GM12878 (cell line): Measurements from ENCODE around the gene LMBR1. TPM values are rescaled to one million over a fixed set of nuclear protein-coding genes. Genes with fewer than 3 reads are reported as not detected.

Experiments
- ATAC-seq: fragments of 200-7000 bp; cut with Tn5 transposase; 3 replicates; pipeline ENCODE4 v1.9.1; 2020; ENCODE audit warnings: mild to moderate bottlenecking, moderate library complexity
- BruUV-seq: library from RNA; stranded (reverse); fragments of 400-500 nt; replicated peaks from 2 replicates; lab custom pipeline; 2021; lab: Mats Ljungman, UMichigan
- CTCF ChIA-PET: fragments of 300-600 bp; sonication (Branson Sonifier 250); formaldehyde crosslinking; extraction: SDS; loops from one replicate; lab custom pipeline; 2021; ENCODE audit warnings: inconsistent platforms; lab: Yijun Ruan, JAX
- POLR2A ChIA-PET: fragments of 350-600 bp; formaldehyde crosslinking; extraction: SDS; loops from one replicate; lab custom pipeline; 2021; ENCODE audit warnings: inconsistent platforms; lab: Charles Lee
- RAD21 ChIA-PET: fragments of 300-600 bp; sonication (Branson Sonifier 250); formaldehyde crosslinking; loops from one replicate; lab custom pipeline; 2023; ENCODE audit warnings: antibody characterized with exemption; ENCODE audit not compliant: unreplicated experiment; lab: Charles Lee
- SMC1A ChIA-PET: fragments of 300-600 bp; sonication (Branson Sonifier 250); formaldehyde crosslinking; loops from one replicate; lab custom pipeline; 2023; ENCODE audit not compliant: unreplicated experiment, uncharacterized antibody; lab: Charles Lee
- DNase-seq: peaks from one replicate; pipeline ENCODE4 v3.0.0-alpha.2; 2011; ENCODE audit warnings: low read depth, low spot score
- FAIRE-seq: peaks from 3 replicates; lab custom pipeline; 2011; peaks lifted over from hg19 to GRCh38; lab: Jason Lieb, UNC
- H2AFZ ChIP-seq: 2 replicates; pipeline ENCODE4 v1.6.0; 2011; ENCODE audit warnings: low read depth, low read length, control low read depth; ENCODE audit not compliant: control insufficient read depth
- H3K27ac ChIP-seq: 2 replicates; pipeline ENCODE4 v1.5.1; 2011; ENCODE audit warnings: control low read depth; ENCODE audit not compliant: control insufficient read depth, insufficient read depth
- H3K27me3 ChIP-seq, 2 experiments: replicated peaks in 1 of 2; 2 replicates each; pipeline versions ENCODE4 v1.6.0 to v1.6.1; 2011; ENCODE audit warnings: low read length in 1 of 2; ENCODE audit not compliant: control insufficient read depth in 2 of 2, insufficient read depth in 2 of 2
- H3K36me3 ChIP-seq, 2 experiments: 2 replicates each; pipeline ENCODE4 v1.5.1; 2011; ENCODE audit warnings: low read length in 1 of 2; ENCODE audit not compliant: control insufficient read depth in 2 of 2, insufficient read depth in 2 of 2
- H3K4me1 ChIP-seq: 2 replicates; pipeline ENCODE4 v1.6.1; 2011; ENCODE audit warnings: mild to moderate bottlenecking, low read length, moderate library complexity, mixed read lengths; ENCODE audit not compliant: control insufficient read depth, insufficient read depth
- H3K4me2 ChIP-seq: 2 replicates; pipeline ENCODE4 v1.6.0; 2011; ENCODE audit warnings: control low read depth; ENCODE audit not compliant: control insufficient read depth, insufficient read depth
- H3K4me3 ChIP-seq: fragments of 200-600 bp; sonication (generic); 2 replicates; pipeline ENCODE4 v1.5.1; 2016
- H3K79me2 ChIP-seq: 2 replicates; pipeline ENCODE4 v1.6.0; 2011; ENCODE audit warnings: low read length; ENCODE audit not compliant: control insufficient read depth, insufficient read depth
- H3K9ac ChIP-seq: 2 replicates; pipeline ENCODE4 v1.8.0; 2011; ENCODE audit warnings: low read length, control low read depth, mixed read lengths; ENCODE audit not compliant: control insufficient read depth, insufficient read depth
- H3K9me3 ChIP-seq: replicated peaks from 3 replicates; pipeline ENCODE4 v1.5.1; 2011; ENCODE audit warnings: mild to moderate bottlenecking, low read length; ENCODE audit not compliant: control insufficient read depth, insufficient read depth
- H4K20me1 ChIP-seq: 2 replicates; pipeline ENCODE4 v1.6.0; 2011; ENCODE audit not compliant: control insufficient read depth, insufficient read depth
- ATF7 ChIP-seq: fragments of 450-650 bp; IDR thresholded peaks from 2 replicates; pipeline ENCODE4 v1.6.1; 2016; ENCODE audit warnings: low read depth, mild to moderate bottlenecking
- CBFB ChIP-seq: IDR thresholded peaks from 2 replicates; pipeline ENCODE4 v1.6.1; 2016; ENCODE audit warnings: antibody characterized with exemption, low read depth
- CREB1 ChIP-seq: IDR thresholded peaks from 2 replicates; pipeline ENCODE4 v1.6.1; 2012; ENCODE audit warnings: low read depth, mild to moderate bottlenecking, inconsistent platforms
- EGR1 ChIP-seq, 2 experiments: IDR thresholded peaks; 1 replicate in 1 of 2; 2 replicates in 1 of 2; pipeline ENCODE4 v1.6.1; 2011 to 2012; ENCODE audit warnings: low read depth in 2 of 2, low read length in 2 of 2, borderline replicate concordance in 1 of 2, mild to moderate bottlenecking in 1 of 2, moderate library complexity in 1 of 2
- EP300 ChIP-seq, 2 experiments: fragments of 150-350 bp in 1 of 2; IDR thresholded peaks; 2 replicates each; pipeline ENCODE4 v1.6.1; 2011 to 2012; ENCODE audit warnings: low read depth in 2 of 2, low read length in 2 of 2, borderline replicate concordance in 1 of 2, improper control_type of control experiment in 1 of 2, inconsistent platforms in 1 of 2; ENCODE audit not compliant: control insufficient read depth in 1 of 2
- GABPA ChIP-seq: IDR thresholded peaks from 2 replicates; pipeline ENCODE4 v1.6.1; 2014; ENCODE audit warnings: antibody characterized with exemption, low read depth, mild to moderate bottlenecking, inconsistent platforms
- HDAC2 ChIP-seq: fragments of 200-600 bp; sonication (generic); IDR thresholded peaks from 2 replicates; pipeline ENCODE4 v1.6.1; 2017
- HDGF ChIP-seq: fragments of 450-650 bp; IDR thresholded peaks from 2 replicates; pipeline ENCODE4 v1.6.1; 2016; ENCODE audit warnings: antibody characterized with exemption
- IRF5 ChIP-seq: fragments of 450-650 bp; IDR thresholded peaks from 2 replicates; pipeline ENCODE4 v1.6.1; 2017; ENCODE audit warnings: borderline replicate concordance
- MAX ChIP-seq: IDR thresholded peaks from 2 replicates; pipeline ENCODE4 v1.6.1; 2012; ENCODE audit warnings: low read depth, low read length, improper control_type of control experiment
- NR2F1 ChIP-seq: fragments of 450-650 bp; conservative IDR thresholded peaks from 2 replicates; pipeline ENCODE4 v1.6.1; 2017; ENCODE audit warnings: mild to moderate bottlenecking
- POLR2A ChIP-seq: IDR thresholded peaks from 2 replicates; pipeline ENCODE4 v1.6.1; 2011; ENCODE audit warnings: low read depth, mild to moderate bottlenecking, low read length
- SREBF1 ChIP-seq: IDR thresholded peaks from 2 replicates; pipeline ENCODE4 v1.6.1; 2012; ENCODE audit warnings: mild to moderate bottlenecking, low read length
- SUPT20H ChIP-seq: IDR thresholded peaks from 2 replicates; pipeline ENCODE4 v1.6.1; 2011; ENCODE audit warnings: low read depth, mild to moderate bottlenecking, low read length, moderate library complexity, borderline replicate concordance; ENCODE audit not compliant: control insufficient read depth
- USF2 ChIP-seq: IDR thresholded peaks from 2 replicates; pipeline ENCODE4 v1.6.1; 2011; ENCODE audit warnings: low read depth, low read length, improper control_type of control experiment, borderline replicate concordance
- WGBS: methylation state at CpG from one replicate; pipeline ENCODE4 v1.1.6; 2016; ENCODE audit warnings: low lambda C conversion rate; ENCODE audit not compliant: insufficient replicate concordance, insufficient coverage; ENCODE audit errors: missing lambda C conversion rate; 5-methylcytosine and 5-hydroxymethylcytosine counted together
- in situ Hi-C: fragments of 300-500 bp; cut with MboI; formaldehyde crosslinking; loops from 9 replicates; pipeline ENCODE4 v1.14.3; 2018; ENCODE audit warnings: mixed read lengths
- intact Hi-C: fragments of 100-400 bp; cut with micrococcal nuclease; formaldehyde crosslinking; loops from one replicate; pipeline ENCODE4 v1.14.2; 2022; ENCODE audit not compliant: unreplicated experiment
- polyA plus RNA-seq, 11 experiments: library from polyadenylated mRNA; depleted of rRNA in 4 of 11; unstranded in 6 of 11; stranded (reverse) in 5 of 11; fragments of >200 nt; fragmentation: Nextera tagmentation in 4 of 11; fragmentation: Illumina TruSeq in 1 of 11; extraction: Ambion mirVana in 4 of 11; extraction: Trizol in 1 of 11; gene quantifications; 1 replicate in 1 of 11; 2 replicates in 10 of 11; pipeline versions ENCODE4 v1.2.1 to v1.2.3, GENCODE V29; 2011 to 2016; ENCODE audit warnings: inconsistent platforms in 2 of 11, missing spikeins in 2 of 11, low read depth in 1 of 11
- total RNA-seq, 4 experiments: library from RNA; depleted of rRNA in 3 of 4; stranded (reverse); fragments of >200 nt in 3 of 4; fragmentation: Illumina TruSeq in 1 of 4; extraction: Trizol in 1 of 4; gene quantifications; 2 replicates each; pipeline versions ENCODE4 v1.2.1 to v1.2.3, GENCODE V29; 2013 to 2021
- TF ChIP-seq, protein P1 (sequence below): fragments of 450-650 bp; IDR thresholded peaks from 2 replicates; pipeline ENCODE4 v1.6.1; 2016; ENCODE audit warnings: mild to moderate bottlenecking, moderate library complexity, borderline replicate concordance

The LMBR1 gene
- total and polyA plus RNA-seq, 10 of the 15 experiments (the other 5 are each of a cell fraction or from before 2014, with no cell fraction given) = 4.0 to 63.5 (median 28.8) TPM

DNA sequence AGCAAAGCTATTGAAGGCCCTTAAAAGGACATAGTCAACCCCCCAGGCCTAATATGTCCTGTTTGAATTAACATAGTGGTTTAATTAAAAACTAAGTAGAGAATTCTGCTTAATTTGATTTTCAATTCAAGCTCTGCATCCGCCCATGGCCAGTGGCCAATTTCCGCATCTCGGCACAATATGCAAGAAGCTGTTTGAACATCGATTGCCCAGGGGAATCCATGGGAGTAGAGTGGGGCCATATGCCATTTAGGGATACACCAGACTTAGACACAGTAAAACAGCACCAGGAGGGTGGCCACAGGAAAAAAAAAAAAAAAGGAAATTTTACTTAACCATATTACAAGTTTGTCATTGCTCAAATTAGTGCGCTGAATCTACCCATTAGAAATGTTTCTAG, 100.4 kb downstream of the LMBR1 start (continued):
- no peak for TF ChIP-seq SREBF1
- no peak for TF ChIP-seq EP300 (IDR thresholded peaks at IDR 0.05; ENCODE audit: borderline replicate concordance in 1 of 2, control insufficient read depth in 1 of 2, low read depth in 2 of 2, low read length in 2 of 2)
- TF ChIP-seq POLR2A = no peak
- no peak for TF ChIP-seq MAX
- no peak for TF ChIP-seq USF2
- TF ChIP-seq CREB1 = no peak

DNA sequence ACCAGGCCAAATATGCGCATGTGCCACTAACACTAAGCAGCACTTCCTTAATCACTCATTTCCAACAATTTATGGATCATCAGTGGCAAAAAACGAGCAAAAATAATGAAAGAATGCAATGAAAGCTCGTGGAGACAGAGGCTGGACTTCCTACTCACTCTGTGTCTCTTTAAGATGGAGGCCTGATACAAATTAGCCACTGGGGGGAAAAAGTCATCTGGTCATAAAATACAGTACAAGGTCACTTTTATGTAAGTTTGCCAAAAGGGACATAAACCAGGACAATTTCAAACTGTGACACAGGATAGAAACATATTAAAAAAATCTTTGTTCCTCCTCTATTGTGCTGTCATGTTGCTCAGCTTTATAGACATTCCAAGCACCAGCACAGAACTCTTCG, 101.7 kb downstream of the LMBR1 start:
- FAIRE-seq (no peak), ATAC-seq (no peak), DNase-seq (no peak)
- Histone ChIP-seq H3K9me3 (no peaks in the 10 kb centered on the region), H3K79me2 (no peaks in the 10 kb centered on the region), H3K27ac (no peak overlapping the region), H3K4me1 (no peaks in the 10 kb centered on the region), H4K20me1 (no peaks in the 10 kb centered on the region), H3K27me3 (no peaks in the 10 kb centered on the region), H3K9ac (no peak overlapping the region), H3K4me2 (no peak overlapping the region), H2AFZ (no peak overlapping the region), H3K36me3 (no peaks in the 10 kb centered on the region; a peak in 2 of 4 replicates), H3K4me3 (no peak overlapping the region)
- intact Hi-C loops = no loop called here
- WGBS = 53% methylated on average over 4 of the region's 4 CpGs
- ChIA-PET POLR2A (no interaction called here), SMC1A (interaction anchor here (1.2 to 2.7 kb wide), 2 partner anchors 11 to 14 kb away, joined by 5 to 16 read pairs; no protein-coding TSS in a partner anchor), RAD21 (interaction anchor here (2.3 kb wide), 1 partner anchor 11 kb away, joined by 9 read pairs; no protein-coding TSS in a partner anchor), CTCF (interaction anchor here (0.8 kb wide), 1 partner anchor 11 kb away, joined by 3 read pairs; no protein-coding TSS in a partner anchor)
- BruUV-seq = no TSS peak
- in situ Hi-C loops = no loop called here
- TF ChIP-seq CBFB (no peak), ATF7 (no peak), NR2F1 (no peak), HDAC2 (no peak), EGR1 (IDR thresholded peaks at IDR 0.05; ENCODE audit: borderline replicate concordance in 1 of 2, low read depth in 2 of 2, low read length in 2 of 2) (no peak), IRF5 (no peak), HDGF (no peak), GABPA (no peak), SUPT20H (no peak)
- TF ChIP-seq, protein P1, sequence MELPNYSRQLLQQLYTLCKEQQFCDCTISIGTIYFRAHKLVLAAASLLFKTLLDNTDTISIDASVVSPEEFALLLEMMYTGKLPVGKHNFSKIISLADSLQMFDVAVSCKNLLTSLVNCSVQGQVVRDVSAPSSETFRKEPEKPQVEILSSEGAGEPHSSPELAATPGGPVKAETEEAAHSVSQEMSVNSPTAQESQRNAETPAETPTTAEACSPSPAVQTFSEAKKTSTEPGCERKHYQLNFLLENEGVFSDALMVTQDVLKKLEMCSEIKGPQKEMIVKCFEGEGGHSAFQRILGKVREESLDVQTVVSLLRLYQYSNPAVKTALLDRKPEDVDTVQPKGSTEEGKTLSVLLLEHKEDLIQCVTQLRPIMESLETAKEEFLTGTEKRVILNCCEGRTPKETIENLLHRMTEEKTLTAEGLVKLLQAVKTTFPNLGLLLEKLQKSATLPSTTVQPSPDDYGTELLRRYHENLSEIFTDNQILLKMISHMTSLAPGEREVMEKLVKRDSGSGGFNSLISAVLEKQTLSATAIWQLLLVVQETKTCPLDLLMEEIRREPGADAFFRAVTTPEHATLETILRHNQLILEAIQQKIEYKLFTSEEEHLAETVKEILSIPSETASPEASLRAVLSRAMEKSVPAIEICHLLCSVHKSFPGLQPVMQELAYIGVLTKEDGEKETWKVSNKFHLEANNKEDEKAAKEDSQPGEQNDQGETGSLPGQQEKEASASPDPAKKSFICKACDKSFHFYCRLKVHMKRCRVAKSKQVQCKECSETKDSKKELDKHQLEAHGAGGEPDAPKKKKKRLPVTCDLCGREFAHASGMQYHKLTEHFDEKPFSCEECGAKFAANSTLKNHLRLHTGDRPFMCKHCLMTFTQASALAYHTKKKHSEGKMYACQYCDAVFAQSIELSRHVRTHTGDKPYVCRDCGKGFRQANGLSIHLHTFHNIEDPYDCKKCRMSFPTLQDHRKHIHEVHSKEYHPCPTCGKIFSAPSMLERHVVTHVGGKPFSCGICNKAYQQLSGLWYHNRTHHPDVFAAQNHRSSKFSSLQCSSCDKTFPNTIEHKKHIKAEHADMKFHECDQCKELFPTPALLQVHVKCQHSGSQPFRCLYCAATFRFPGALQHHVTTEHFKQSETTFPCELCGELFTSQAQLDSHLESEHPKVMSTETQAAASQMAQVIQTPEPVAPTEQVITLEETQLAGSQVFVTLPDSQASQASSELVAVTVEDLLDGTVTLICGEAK = no peak
